ENCODE data around the gene HMBS.
A peak's percentile ranks its signal among the peaks of the same experiment; 100 is the strongest.

HMBS gene

GRCh38 chr11:119052163-119052814 is 32.4 kb upstream of the HMBS start:
- Histone ChIP-seq H3K9me3 (ENCODE audit: control insufficient read depth, insufficient read depth, low read depth, low read length) (no peaks in the 10 kb centered on the region), H3K27ac (ENCODE audit: extremely low read depth, low read depth, low read length) (no peak overlapping the region), H3K4me3 (ENCODE audit: low read depth, low read length) (no peak overlapping the region), H3K36me3 (ENCODE audit: control insufficient read depth in 2 of 2, insufficient read depth in 1 of 2, low read length in 2 of 2) (peaks cover 4 to 86% of the 10 kb centered on the region in 2 experiments; a peak in 1 of 3 replicates), H3K4me1 (ENCODE audit: control insufficient read depth, insufficient read depth, low read length) (no peaks in the 10 kb centered on the region)
- TF ChIP-seq ZFP3 (tag by site-specific recombination; IDR thresholded peaks at IDR 0.05; ENCODE audit: low read depth) = no peak
- no peak for TF ChIP-seq ZNF600 (tag by site-specific recombination; IDR thresholded peaks at IDR 0.05)
- no peak for TF ChIP-seq ZNF664 (tag by site-specific recombination; IDR thresholded peaks at IDR 0.05)
- no peak for TF ChIP-seq ZBTB49 (tag by site-specific recombination; IDR thresholded peaks at IDR 0.05; ENCODE audit: low read depth)
- no peak for TF ChIP-seq EGR2 (tag by site-specific recombination; IDR thresholded peaks at IDR 0.05; ENCODE audit: low read depth)
- TF ChIP-seq ZNF701 (tag by site-specific recombination; IDR thresholded peaks at IDR 0.05) = no peak
- TF ChIP-seq ZNF133 (tag by site-specific recombination; IDR thresholded peaks at IDR 0.05) = no peak
- TF ChIP-seq REPIN1 (tag by site-specific recombination; IDR thresholded peaks at IDR 0.05; ENCODE audit: low read depth) = no peak
- no peak for TF ChIP-seq ZNF426 (tag by site-specific recombination; IDR thresholded peaks at IDR 0.05)
- no peak for TF ChIP-seq FEZF1 (tag by site-specific recombination; IDR thresholded peaks at IDR 0.05)
- no peak for TF ChIP-seq TSHZ1 (tag by site-specific recombination; IDR thresholded peaks at IDR 0.05; ENCODE audit: borderline replicate concordance)
- no peak for TF ChIP-seq ZNF239 (tag by site-specific recombination; IDR thresholded peaks at IDR 0.05)
- TF ChIP-seq ZNF510 (tag by site-specific recombination; IDR thresholded peaks at IDR 0.05; ENCODE audit: insufficient replicate concordance) = no peak
- TF ChIP-seq, protein P1, sequence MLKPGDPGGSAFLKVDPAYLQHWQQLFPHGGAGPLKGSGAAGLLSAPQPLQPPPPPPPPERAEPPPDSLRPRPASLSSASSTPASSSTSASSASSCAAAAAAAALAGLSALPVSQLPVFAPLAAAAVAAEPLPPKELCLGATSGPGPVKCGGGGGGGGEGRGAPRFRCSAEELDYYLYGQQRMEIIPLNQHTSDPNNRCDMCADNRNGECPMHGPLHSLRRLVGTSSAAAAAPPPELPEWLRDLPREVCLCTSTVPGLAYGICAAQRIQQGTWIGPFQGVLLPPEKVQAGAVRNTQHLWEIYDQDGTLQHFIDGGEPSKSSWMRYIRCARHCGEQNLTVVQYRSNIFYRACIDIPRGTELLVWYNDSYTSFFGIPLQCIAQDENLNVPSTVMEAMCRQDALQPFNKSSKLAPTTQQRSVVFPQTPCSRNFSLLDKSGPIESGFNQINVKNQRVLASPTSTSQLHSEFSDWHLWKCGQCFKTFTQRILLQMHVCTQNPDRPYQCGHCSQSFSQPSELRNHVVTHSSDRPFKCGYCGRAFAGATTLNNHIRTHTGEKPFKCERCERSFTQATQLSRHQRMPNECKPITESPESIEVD (tag by site-specific recombination; IDR thresholded peaks at IDR 0.05) = no peak
- TF ChIP-seq ZNF175 (tag by site-specific recombination; IDR thresholded peaks at IDR 0.05) = no peak
- TF ChIP-seq ZNF585B (tag by site-specific recombination; IDR thresholded peaks at IDR 0.05) = no peak
- POLR2A ChIA-PET = interaction anchor here (0.6 to 1.3 kb wide), 2 partner anchors 33 to 36 kb away, joined by 4 read pairs; partner anchors contain the start of gene HMBS
- CTCF ChIA-PET = interaction anchor here (0.6 kb wide), 1 partner anchor 24 kb away, joined by 3 read pairs; no protein-coding TSS in a partner anchor

- POLR2A ChIA-PET = interaction anchor here (0.6 to 1.1 kb wide), 2 partner anchors 13 to 31 kb away, joined by 5 to 6 read pairs; partner anchors contain the start of gene HMBS
- no peak overlapping the region for H3K27ac ChIP-seq (ENCODE audit: extremely low read depth, low read depth, low read length)
Measured at GRCh38 chr11:119054418-119054817, 30.3 kb upstream of the HMBS start.

More at GRCh38 chr11:119054418-119054817, 30.3 kb upstream of the HMBS start:
- Histone ChIP-seq H3K9me3 (ENCODE audit: control insufficient read depth, insufficient read depth, low read depth, low read length) (no peaks in the 10 kb centered on the region), H3K4me1 (ENCODE audit: control insufficient read depth, insufficient read depth, low read length) (no peaks in the 10 kb centered on the region), H3K36me3 (ENCODE audit: control insufficient read depth in 2 of 2, insufficient read depth in 1 of 2, low read length in 2 of 2) (peaks cover 4 to 64% of the 10 kb centered on the region in 2 experiments; a peak in 1 of 3 replicates), H3K4me3 (ENCODE audit: low read depth, low read length) (no peak overlapping the region)
- TF ChIP-seq, protein P2, sequence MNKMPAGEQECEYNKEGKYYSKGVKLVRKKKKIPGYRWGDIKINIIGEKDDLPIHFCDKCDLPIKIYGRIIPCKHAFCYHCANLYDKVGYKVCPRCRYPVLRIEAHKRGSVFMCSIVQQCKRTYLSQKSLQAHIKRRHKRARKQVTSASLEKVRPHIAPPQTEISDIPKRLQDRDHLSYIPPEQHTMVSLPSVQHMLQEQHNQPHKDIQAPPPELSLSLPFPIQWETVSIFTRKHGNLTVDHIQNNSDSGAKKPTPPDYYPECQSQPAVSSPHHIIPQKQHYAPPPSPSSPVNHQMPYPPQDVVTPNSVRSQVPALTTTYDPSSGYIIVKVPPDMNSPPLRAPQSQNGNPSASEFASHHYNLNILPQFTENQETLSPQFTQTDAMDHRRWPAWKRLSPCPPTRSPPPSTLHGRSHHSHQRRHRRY (tag by site-specific recombination; IDR thresholded peaks at IDR 0.05) = no peak
- peak; percentile 69; the same call in 1 of the 2 replicates for TF ChIP-seq ZBTB17 (tag by site-specific recombination; IDR thresholded peaks at IDR 0.05)
- CTCF ChIA-PET = interaction anchor here (0.7 to 1.8 kb wide), 2 partner anchors 11 to 286 kb away, joined by 3 to 6 read pairs; no protein-coding TSS in a partner anchor

All from HEK293 (cell line).